HepG2 (cell line): ENCODE measurements around the gene SOCS1. TPM values are rescaled to one million over a fixed set of nuclear protein-coding genes. Genes with fewer than 3 reads are reported as not detected.
A peak's percentile ranks its signal among the peaks of the same experiment; 100 is the strongest.

ENCODE experiments used
- BHLHE40 ChIP-seq: IDR thresholded peaks from 2 replicates; pipeline ENCODE4 v1.6.1; 2011; ENCODE audit warnings: low read length, improper control_type of control experiment
- DMTF1 ChIP-seq: sonication (generic); formaldehyde crosslinking; IDR thresholded peaks from 2 replicates; pipeline ENCODE4 v1.4.0; 2020; ENCODE audit warnings: mild to moderate bottlenecking, missing genetic modification reagents
- FOXA3 ChIP-seq: IDR thresholded peaks from 2 replicates; pipeline ENCODE4 v1.6.1; 2016; ENCODE audit warnings: missing genetic modification reagents, missing compliant biosample characterization
- FOXO1 ChIP-seq: sonication (generic); formaldehyde crosslinking; IDR thresholded peaks from 2 replicates; pipeline ENCODE4 v1.4.0; 2020; ENCODE audit warnings: missing genetic modification reagents
- HHEX ChIP-seq: IDR thresholded peaks from 2 replicates; pipeline ENCODE4 v1.6.1; 2016; ENCODE audit warnings: control low read depth
- IRF2 ChIP-seq: IDR thresholded peaks from 2 replicates; pipeline ENCODE4 v1.6.1; 2018; ENCODE audit warnings: missing genetic modification reagents, missing compliant biosample characterization
- MEIS2 ChIP-seq: sonication (generic); formaldehyde crosslinking; IDR thresholded peaks from 2 replicates; pipeline ENCODE4 v1.9.0; 2021; ENCODE audit warnings: mild to moderate bottlenecking, missing genetic modification reagents
- NFIC ChIP-seq: IDR thresholded peaks from 2 replicates; pipeline ENCODE4 v1.6.1; 2012; ENCODE audit warnings: mild to moderate bottlenecking, low read length, inconsistent platforms
- NONO ChIP-seq, 2 experiments: fragments of 450-650 bp in 1 of 2; sonication (generic) in 1 of 2; formaldehyde crosslinking in 1 of 2; IDR thresholded peaks in 1 of 2; conservative IDR thresholded peaks in 1 of 2; 2 replicates each; pipeline versions ENCODE4 v1.6.1 to v1.8.0; 2017 to 2022; ENCODE audit warnings: mild to moderate bottlenecking in 1 of 2, missing genetic modification reagents in 1 of 2, moderate library complexity in 1 of 2
- PCBP1 ChIP-seq: fragments of 200-400 bp; formaldehyde crosslinking; IDR thresholded peaks from 2 replicates; pipeline ENCODE4 v1.6.1; 2017; ENCODE audit warnings: mild to moderate bottlenecking, low read depth, low read length, borderline replicate concordance
- SAFB2 ChIP-seq: sonication (generic); formaldehyde crosslinking; IDR thresholded peaks from 2 replicates; pipeline ENCODE4 v1.5.1; 2020; ENCODE audit warnings: missing genetic modification reagents, low read depth, mild to moderate bottlenecking, borderline replicate concordance
- SMAD1 ChIP-seq: sonication (generic); formaldehyde crosslinking; IDR thresholded peaks from 2 replicates; pipeline ENCODE4 v1.4.0; 2020; ENCODE audit warnings: missing genetic modification reagents, low read depth, mild to moderate bottlenecking, borderline replicate concordance
- TEAD2 ChIP-seq: sonication (generic); formaldehyde crosslinking; IDR thresholded peaks from 2 replicates; pipeline ENCODE4 v1.9.0; 2021; ENCODE audit warnings: missing genetic modification reagents
- U2AF2 ChIP-seq: fragments of 200-400 bp; formaldehyde crosslinking; IDR thresholded peaks from 2 replicates; pipeline ENCODE4 v1.6.1; 2017; ENCODE audit warnings: low read depth, mild to moderate bottlenecking, low read length
- UBTF ChIP-seq: sonication (generic); formaldehyde crosslinking; IDR thresholded peaks from 2 replicates; pipeline ENCODE4 v1.4.0; 2020; ENCODE audit warnings: mild to moderate bottlenecking, missing genetic modification reagents
- ZFP36L1 ChIP-seq: sonication (generic); formaldehyde crosslinking; IDR thresholded peaks from 2 replicates; pipeline ENCODE4 v1.8.0; 2022; ENCODE audit warnings: mild to moderate bottlenecking, missing genetic modification reagents, moderate library complexity
- ZNF138 ChIP-seq: sonication (generic); formaldehyde crosslinking; IDR thresholded peaks from 2 replicates; pipeline ENCODE4 v1.5.0; 2020; ENCODE audit warnings: mild to moderate bottlenecking, low read depth, missing genetic modification reagents
- ZNF230 ChIP-seq: sonication (generic); formaldehyde crosslinking; IDR thresholded peaks from 2 replicates; pipeline ENCODE4 v1.4.0; 2020; ENCODE audit warnings: mild to moderate bottlenecking, missing genetic modification reagents
- ZNF263 ChIP-seq: sonication (generic); formaldehyde crosslinking; IDR thresholded peaks from 2 replicates; pipeline ENCODE4 v1.4.0; 2020; ENCODE audit warnings: missing genetic modification reagents
- ZNF616 ChIP-seq: sonication (generic); formaldehyde crosslinking; IDR thresholded peaks from 2 replicates; pipeline ENCODE4 v1.5.0; 2020; ENCODE audit warnings: low read depth, mild to moderate bottlenecking, missing genetic modification reagents
- ZNF7 ChIP-seq: IDR thresholded peaks from 2 replicates; pipeline ENCODE4 v1.6.1; 2016; ENCODE audit warnings: missing biosample characterization, missing genetic modification reagents
- ZSCAN5A ChIP-seq: sonication (generic); formaldehyde crosslinking; IDR thresholded peaks from 2 replicates; pipeline ENCODE4 v1.8.0; 2022; ENCODE audit warnings: mild to moderate bottlenecking, missing genetic modification reagents, borderline replicate concordance
- polyA plus RNA-seq, 8 experiments: library from polyadenylated mRNA; depleted of rRNA in 3 of 8; stranded (reverse) in 7 of 8; unstranded in 1 of 8; fragments of >200 nt; fragmentation: Illumina TruSeq in 4 of 8; extraction: Trizol in 4 of 8; gene quantifications; 2 replicates each; pipeline versions ENCODE4 v1.2.1 to v1.2.3, GENCODE V29; 2011 to 2016; ENCODE audit warnings: low read depth in 4 of 8, missing spikeins in 1 of 8, mixed read lengths in 1 of 8; ENCODE audit not compliant: insufficient read depth in 1 of 8
- total RNA-seq, 5 experiments: library from RNA; depleted of rRNA; stranded (reverse); fragments of >200 nt; fragmentation: Illumina TruSeq; extraction: Trizol; gene quantifications; 2 replicates each; pipeline ENCODE4 v1.2.3, GENCODE V29; 2016; ENCODE audit warnings: low read depth in 1 of 5
- TF ChIP-seq, protein P1 (sequence below): sonication (generic); formaldehyde crosslinking; IDR thresholded peaks from 2 replicates; pipeline ENCODE4 v1.4.0; 2020; ENCODE audit warnings: missing genetic modification reagents

The SOCS1 gene
- total and polyA plus RNA-seq, 2 of the 13 experiments (the other 11 are each of a cell fraction or from before 2014, with no cell fraction given): 5.3 to 6.3 TPM

GRCh38 chr16:11259655-11260595 lies 3.9 kb upstream of the SOCS1 start (continued):
- TF ChIP-seq, protein P1, sequence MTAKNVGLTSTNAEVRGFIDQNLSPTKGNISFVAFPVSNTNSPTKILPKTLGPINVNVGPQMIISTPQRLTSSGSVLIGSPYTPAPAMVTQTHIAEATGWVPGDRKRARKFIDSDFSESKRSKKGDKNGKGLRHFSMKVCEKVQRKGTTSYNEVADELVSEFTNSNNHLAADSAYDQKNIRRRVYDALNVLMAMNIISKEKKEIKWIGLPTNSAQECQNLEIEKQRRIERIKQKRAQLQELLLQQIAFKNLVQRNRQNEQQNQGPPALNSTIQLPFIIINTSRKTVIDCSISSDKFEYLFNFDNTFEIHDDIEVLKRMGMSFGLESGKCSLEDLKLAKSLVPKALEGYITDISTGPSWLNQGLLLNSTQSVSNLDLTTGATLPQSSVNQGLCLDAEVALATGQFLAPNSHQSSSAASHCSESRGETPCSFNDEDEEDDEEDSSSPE: no peak
- TF ChIP-seq BHLHE40: no peak
- TF ChIP-seq FOXO1 (CRISPR knock-in tag): no peak; the same call in 1 of the 2 replicates
- no peak for TF ChIP-seq ZNF263
- no peak for TF ChIP-seq ZFP36L1 (CRISPR knock-in tag)
- no peak for TF ChIP-seq TEAD2
- TF ChIP-seq ZNF230 (CRISPR knock-in tag): 0 out of 2 replicates have a peak, but pooled peaks have one; percentile 11
- TF ChIP-seq FOXA3 (CRISPR knock-in tag): no peak
- TF ChIP-seq IRF2 (CRISPR knock-in tag): no peak
- TF ChIP-seq ZNF7: no peak
- no peak for TF ChIP-seq SMAD1 (CRISPR knock-in tag)
- TF ChIP-seq PCBP1: no peak
- 0 out of 2 replicates have a peak, but pooled peaks have one; percentile 12 for TF ChIP-seq DMTF1
- no peak for TF ChIP-seq ZNF138 (CRISPR knock-in tag)
- no peak for TF ChIP-seq NFIC
- TF ChIP-seq SAFB2 (CRISPR knock-in tag): no peak
- no peak for TF ChIP-seq ZSCAN5A (CRISPR knock-in tag)
- no peak for TF ChIP-seq UBTF (CRISPR knock-in tag)
- TF ChIP-seq MEIS2: no peak
- TF ChIP-seq NONO (IDR thresholded peaks at IDR 0.05): no peak
- TF ChIP-seq NONO (CRISPR knock-in tag; conservative IDR thresholded peaks at IDR 0.05): no peak
- no peak for TF ChIP-seq U2AF2
- TF ChIP-seq ZNF616 (CRISPR knock-in tag): peak; percentile 12; the same call in 1 of the 2 replicates
- no peak for TF ChIP-seq HHEX (CRISPR knock-in tag)
